ENCODE measurements around the gene EPHA3.

Gene EPHA3

GRCh38 chr3:89372456-89372855, 265.0 kb downstream of the EPHA3 start:
- no peak for DNase-seq

- DNase-seq: no peak
Observed at GRCh38 chr3:89373434-89373833, 266.0 kb downstream of the EPHA3 start.

- DNase-seq: no peak
Observed at GRCh38 chr3:89375451-89375850, 268.0 kb downstream of the EPHA3 start.

- DNase-seq: no peak
Observed at GRCh38 chr3:89380016-89380415, 272.6 kb downstream of the EPHA3 start.

- DNase-seq: no peak
Observed at GRCh38 chr3:89392991-89393390, 285.6 kb downstream of the EPHA3 start.

- DNase-seq: no peak
Observed at GRCh38 chr3:89395456-89395855, 288.0 kb downstream of the EPHA3 start.

- DNase-seq: no peak
Observed at GRCh38 chr3:89395996-89396395, 288.6 kb downstream of the EPHA3 start.

GRCh38 chr3:89402051-89402450, 294.6 kb downstream of the EPHA3 start:
- DNase-seq: no peak

- DNase-seq: no peak
Observed at GRCh38 chr3:89405176-89405575, 297.8 kb downstream of the EPHA3 start.

GRCh38 chr3:89405593-89405992, 298.2 kb downstream of the EPHA3 start:
- no peak for DNase-seq

- DNase-seq: no peak
Observed at GRCh38 chr3:89411201-89411600, 303.8 kb downstream of the EPHA3 start.

GRCh38 chr3:89414270-89414669, 306.8 kb downstream of the EPHA3 start:
- DNase-seq: no peak

GRCh38 chr3:89419647-89420241, 312.3 kb downstream of the EPHA3 start:
- DNase-seq: no peak

- DNase-seq: no peak
Observed at GRCh38 chr3:89426060-89426459, 318.6 kb downstream of the EPHA3 start.

GRCh38 chr3:89434621-89435380, 327.4 kb downstream of the EPHA3 start:
- no peak for DNase-seq

GRCh38 chr3:89436846-89437245, 329.4 kb downstream of the EPHA3 start:
- no peak for DNase-seq

GRCh38 chr3:89440386-89440785, 333.0 kb downstream of the EPHA3 start:
- DNase-seq: no peak

- DNase-seq: no peak
Observed at GRCh38 chr3:89441141-89441540, 333.7 kb downstream of the EPHA3 start.

- DNase-seq: no peak
Observed at GRCh38 chr3:89446593-89446992, 339.2 kb downstream of the EPHA3 start.

GRCh38 chr3:89447243-89447642, 339.8 kb downstream of the EPHA3 start:
- no peak for DNase-seq

GRCh38 chr3:89449086-89449485, 341.7 kb downstream of the EPHA3 start:
- DNase-seq: no peak

GRCh38 chr3:89452066-89452465, 344.6 kb downstream of the EPHA3 start:
- DNase-seq: no peak

GRCh38 chr3:89455240-89455639, 347.8 kb downstream of the EPHA3 start:
- DNase-seq: no peak

- DNase-seq: no peak
Observed at GRCh38 chr3:89467898-89468363, 360.5 kb downstream of the EPHA3 start.

- DNase-seq: no peak
Observed at GRCh38 chr3:89472101-89472500, 364.7 kb downstream of the EPHA3 start.
